WTC11 (cell line): ENCODE measurements around the gene TCF7. TPM values are rescaled to one million over a fixed set of nuclear protein-coding genes. Genes with fewer than 3 reads are reported as not detected.

Experiments used
- ATAC-seq: fragments of 200-7000 bp; cut with Tn5 transposase; 2 replicates; pipeline ENCODE4 v1.10.0; 2021; ENCODE audit warnings: mild to moderate bottlenecking, moderate library complexity
- CTCF ChIA-PET: fragments of 300-600 bp; sonication (Branson Sonifier 250); formaldehyde crosslinking; loops from one replicate; lab custom pipeline; 2021; ENCODE audit warnings: antibody characterized with exemption; lab: Charles Lee
- POLR2A ChIA-PET: fragments of 350-600 bp; sonication (Branson Sonifier 250); formaldehyde crosslinking; loops from one replicate; lab custom pipeline; 2021; ENCODE audit warnings: antibody characterized with exemption; lab: Charles Lee
- DNase-seq: peaks from one replicate; pipeline ENCODE4 v3.0.0; 2021; ENCODE audit warnings: low spot score
- H3K27ac Mint-ChIP-seq: 2 replicates; pipeline ENCODE4 v1.8.0; 2021; ENCODE audit warnings: mixed read lengths
- H3K27me3 Mint-ChIP-seq: 2 replicates; pipeline ENCODE4 v1.8.0; 2021; ENCODE audit warnings: low read depth, mild to moderate bottlenecking, moderate library complexity, mixed read lengths
- H3K36me3 Mint-ChIP-seq: 2 replicates; pipeline ENCODE4 v1.8.0; 2021; ENCODE audit warnings: mixed read lengths
- H3K4me1 Mint-ChIP-seq: 2 replicates; pipeline ENCODE4 v1.8.0; 2022; ENCODE audit warnings: mixed read lengths
- H3K4me3 Mint-ChIP-seq: 2 replicates; pipeline ENCODE4 v1.8.0; 2021; ENCODE audit warnings: mild to moderate bottlenecking, moderate library complexity, mixed read lengths
- H3K9me3 Mint-ChIP-seq: 2 replicates; pipeline ENCODE4 v1.8.0; 2021; ENCODE audit warnings: mixed read lengths
- MXD4 ChIP-seq: fragments of 250-450 bp; sonication (Bioruptor Pico); IDR thresholded peaks from 2 replicates; pipeline ENCODE4 v1.8.0; 2021; ENCODE audit warnings: mild to moderate bottlenecking, moderate library complexity, borderline replicate concordance
- NR1H2 ChIP-seq: sonication (generic); formaldehyde crosslinking; IDR thresholded peaks from 2 replicates; pipeline ENCODE4 v1.9.0; 2021; ENCODE audit warnings: mild to moderate bottlenecking, moderate library complexity, missing genetic modification reagents
- NR2C2 ChIP-seq: sonication (generic); formaldehyde crosslinking; IDR thresholded peaks from 2 replicates; pipeline ENCODE4 v1.8.0; 2022; ENCODE audit warnings: mild to moderate bottlenecking, missing genetic modification reagents
- RORB ChIP-seq: fragments of 250-450 bp; sonication (Bioruptor Pico); IDR thresholded peaks from 2 replicates; pipeline ENCODE4 v1.9.0; 2021; ENCODE audit warnings: mild to moderate bottlenecking
- TEAD4 ChIP-seq: sonication (generic); formaldehyde crosslinking; IDR thresholded peaks from 2 replicates; pipeline ENCODE4 v1.8.0; 2022; ENCODE audit warnings: mild to moderate bottlenecking, missing genetic modification reagents
- TP53 ChIP-seq: sonication (generic); formaldehyde crosslinking; IDR thresholded peaks from 2 replicates; pipeline ENCODE4 v1.8.1; 2023; ENCODE audit warnings: mild to moderate bottlenecking, missing genetic modification reagents
- ZNF219 ChIP-seq: sonication (generic); formaldehyde crosslinking; IDR thresholded peaks from 2 replicates; pipeline ENCODE4 v1.8.0; 2023; ENCODE audit warnings: missing genetic modification reagents, mild to moderate bottlenecking, borderline replicate concordance
- ZNF232 ChIP-seq: sonication (generic); formaldehyde crosslinking; IDR thresholded peaks from 2 replicates; pipeline ENCODE4 v1.8.0; 2022; ENCODE audit warnings: mild to moderate bottlenecking, missing genetic modification reagents
- total RNA-seq: library from RNA; stranded (reverse); gene quantifications from 3 replicates; pipeline ENCODE4 v1.2.3, GENCODE V29; 2021
- TF ChIP-seq, protein P1 (sequence below): sonication (generic); formaldehyde crosslinking; IDR thresholded peaks from 2 replicates; pipeline ENCODE4 v1.8.1; 2022; ENCODE audit warnings: mild to moderate bottlenecking, missing genetic modification reagents, moderate library complexity, borderline replicate concordance
- TF ChIP-seq, protein P2 (sequence below): sonication (generic); formaldehyde crosslinking; IDR thresholded peaks from 2 replicates; pipeline ENCODE4 v1.8.1; 2023; ENCODE audit warnings: mild to moderate bottlenecking, missing genetic modification reagents, moderate library complexity
- TF ChIP-seq, protein P3 (sequence below): fragments of 250-450 bp; sonication (Bioruptor Pico); IDR thresholded peaks from 2 replicates; pipeline ENCODE4 v1.9.0; 2021; ENCODE audit warnings: mild to moderate bottlenecking, borderline replicate concordance
- TF ChIP-seq, protein P4 (sequence below): sonication (generic); formaldehyde crosslinking; IDR thresholded peaks from 2 replicates; pipeline ENCODE4 v1.8.1; 2023; ENCODE audit warnings: mild to moderate bottlenecking, missing genetic modification reagents, borderline replicate concordance
- TF ChIP-seq, protein P5 (sequence below): sonication (generic); formaldehyde crosslinking; IDR thresholded peaks from 2 replicates; pipeline ENCODE4 v1.8.1; 2022; ENCODE audit warnings: low read depth, missing genetic modification reagents, borderline replicate concordance
- TF ChIP-seq, protein P6 (sequence below): sonication (generic); formaldehyde crosslinking; IDR thresholded peaks from 2 replicates; pipeline ENCODE4 v1.8.1; 2023; ENCODE audit warnings: mild to moderate bottlenecking, moderate library complexity, missing genetic modification reagents
- TF ChIP-seq, protein P7 (sequence below): sonication (generic); formaldehyde crosslinking; IDR thresholded peaks from 2 replicates; pipeline ENCODE4 v1.8.0; 2023; ENCODE audit warnings: missing genetic modification reagents, mild to moderate bottlenecking, borderline replicate concordance
- TF ChIP-seq, protein P8 (sequence below): sonication (generic); formaldehyde crosslinking; IDR thresholded peaks from 2 replicates; pipeline ENCODE4 v1.8.0; 2022; ENCODE audit warnings: mild to moderate bottlenecking, missing genetic modification reagents

Gene TCF7
- total RNA-seq, 1 experiment from 2014 or later, result 11.3 TPM

DNA sequence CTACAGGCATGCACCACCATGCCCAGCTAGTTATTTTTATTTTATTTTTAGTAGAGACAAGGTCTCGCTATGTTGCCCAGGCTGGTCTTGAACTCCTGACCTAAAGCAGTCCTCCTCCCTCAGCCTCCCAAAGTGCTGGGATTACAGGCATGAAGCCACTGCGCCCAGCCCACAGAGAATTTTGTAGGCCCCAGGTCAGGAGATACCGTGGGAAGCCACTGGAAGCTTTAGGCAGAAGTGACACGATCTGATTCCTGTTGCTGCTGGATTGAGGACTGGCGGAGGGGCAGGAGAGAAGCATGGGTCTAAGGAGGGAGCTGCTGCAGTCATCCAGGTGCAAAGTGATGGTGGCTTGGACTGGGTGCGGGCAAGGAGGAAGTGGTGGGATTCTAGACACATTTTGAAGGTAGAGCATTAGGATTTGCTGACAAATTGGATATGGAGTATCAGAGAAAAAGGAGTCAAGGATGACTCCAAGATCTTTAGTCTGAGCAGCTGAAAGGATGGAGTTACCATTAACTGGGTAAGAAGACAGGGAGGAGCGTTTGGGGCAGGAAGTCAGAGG lies 20.7 kb downstream of the TCF7 start:
- POLR2A ChIA-PET, result no interaction called here
- no peak for DNase-seq
- no peak overlapping the region; the same call in 1 of the 2 replicates for H3K27ac Mint-ChIP-seq
- TF ChIP-seq ZNF232 (CRISPR knock-in tag), result no peak
- TF ChIP-seq, protein P1, sequence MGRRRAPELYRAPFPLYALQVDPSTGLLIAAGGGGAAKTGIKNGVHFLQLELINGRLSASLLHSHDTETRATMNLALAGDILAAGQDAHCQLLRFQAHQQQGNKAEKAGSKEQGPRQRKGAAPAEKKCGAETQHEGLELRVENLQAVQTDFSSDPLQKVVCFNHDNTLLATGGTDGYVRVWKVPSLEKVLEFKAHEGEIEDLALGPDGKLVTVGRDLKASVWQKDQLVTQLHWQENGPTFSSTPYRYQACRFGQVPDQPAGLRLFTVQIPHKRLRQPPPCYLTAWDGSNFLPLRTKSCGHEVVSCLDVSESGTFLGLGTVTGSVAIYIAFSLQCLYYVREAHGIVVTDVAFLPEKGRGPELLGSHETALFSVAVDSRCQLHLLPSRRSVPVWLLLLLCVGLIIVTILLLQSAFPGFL (CRISPR knock-in tag), result no peak
- TF ChIP-seq, protein P2, sequence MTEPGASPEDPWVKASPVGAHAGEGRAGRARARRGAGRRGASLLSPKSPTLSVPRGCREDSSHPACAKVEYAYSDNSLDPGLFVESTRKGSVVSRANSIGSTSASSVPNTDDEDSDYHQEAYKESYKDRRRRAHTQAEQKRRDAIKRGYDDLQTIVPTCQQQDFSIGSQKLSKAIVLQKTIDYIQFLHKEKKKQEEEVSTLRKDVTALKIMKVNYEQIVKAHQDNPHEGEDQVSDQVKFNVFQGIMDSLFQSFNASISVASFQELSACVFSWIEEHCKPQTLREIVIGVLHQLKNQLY (CRISPR knock-in tag), result no peak
- TF ChIP-seq, protein P3, sequence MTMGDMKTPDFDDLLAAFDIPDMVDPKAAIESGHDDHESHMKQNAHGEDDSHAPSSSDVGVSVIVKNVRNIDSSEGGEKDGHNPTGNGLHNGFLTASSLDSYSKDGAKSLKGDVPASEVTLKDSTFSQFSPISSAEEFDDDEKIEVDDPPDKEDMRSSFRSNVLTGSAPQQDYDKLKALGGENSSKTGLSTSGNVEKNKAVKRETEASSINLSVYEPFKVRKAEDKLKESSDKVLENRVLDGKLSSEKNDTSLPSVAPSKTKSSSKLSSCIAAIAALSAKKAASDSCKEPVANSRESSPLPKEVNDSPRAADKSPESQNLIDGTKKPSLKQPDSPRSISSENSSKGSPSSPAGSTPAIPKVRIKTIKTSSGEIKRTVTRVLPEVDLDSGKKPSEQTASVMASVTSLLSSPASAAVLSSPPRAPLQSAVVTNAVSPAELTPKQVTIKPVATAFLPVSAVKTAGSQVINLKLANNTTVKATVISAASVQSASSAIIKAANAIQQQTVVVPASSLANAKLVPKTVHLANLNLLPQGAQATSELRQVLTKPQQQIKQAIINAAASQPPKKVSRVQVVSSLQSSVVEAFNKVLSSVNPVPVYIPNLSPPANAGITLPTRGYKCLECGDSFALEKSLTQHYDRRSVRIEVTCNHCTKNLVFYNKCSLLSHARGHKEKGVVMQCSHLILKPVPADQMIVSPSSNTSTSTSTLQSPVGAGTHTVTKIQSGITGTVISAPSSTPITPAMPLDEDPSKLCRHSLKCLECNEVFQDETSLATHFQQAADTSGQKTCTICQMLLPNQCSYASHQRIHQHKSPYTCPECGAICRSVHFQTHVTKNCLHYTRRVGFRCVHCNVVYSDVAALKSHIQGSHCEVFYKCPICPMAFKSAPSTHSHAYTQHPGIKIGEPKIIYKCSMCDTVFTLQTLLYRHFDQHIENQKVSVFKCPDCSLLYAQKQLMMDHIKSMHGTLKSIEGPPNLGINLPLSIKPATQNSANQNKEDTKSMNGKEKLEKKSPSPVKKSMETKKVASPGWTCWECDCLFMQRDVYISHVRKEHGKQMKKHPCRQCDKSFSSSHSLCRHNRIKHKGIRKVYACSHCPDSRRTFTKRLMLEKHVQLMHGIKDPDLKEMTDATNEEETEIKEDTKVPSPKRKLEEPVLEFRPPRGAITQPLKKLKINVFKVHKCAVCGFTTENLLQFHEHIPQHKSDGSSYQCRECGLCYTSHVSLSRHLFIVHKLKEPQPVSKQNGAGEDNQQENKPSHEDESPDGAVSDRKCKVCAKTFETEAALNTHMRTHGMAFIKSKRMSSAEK (CRISPR knock-in tag), result no peak
- TF ChIP-seq, protein P4, sequence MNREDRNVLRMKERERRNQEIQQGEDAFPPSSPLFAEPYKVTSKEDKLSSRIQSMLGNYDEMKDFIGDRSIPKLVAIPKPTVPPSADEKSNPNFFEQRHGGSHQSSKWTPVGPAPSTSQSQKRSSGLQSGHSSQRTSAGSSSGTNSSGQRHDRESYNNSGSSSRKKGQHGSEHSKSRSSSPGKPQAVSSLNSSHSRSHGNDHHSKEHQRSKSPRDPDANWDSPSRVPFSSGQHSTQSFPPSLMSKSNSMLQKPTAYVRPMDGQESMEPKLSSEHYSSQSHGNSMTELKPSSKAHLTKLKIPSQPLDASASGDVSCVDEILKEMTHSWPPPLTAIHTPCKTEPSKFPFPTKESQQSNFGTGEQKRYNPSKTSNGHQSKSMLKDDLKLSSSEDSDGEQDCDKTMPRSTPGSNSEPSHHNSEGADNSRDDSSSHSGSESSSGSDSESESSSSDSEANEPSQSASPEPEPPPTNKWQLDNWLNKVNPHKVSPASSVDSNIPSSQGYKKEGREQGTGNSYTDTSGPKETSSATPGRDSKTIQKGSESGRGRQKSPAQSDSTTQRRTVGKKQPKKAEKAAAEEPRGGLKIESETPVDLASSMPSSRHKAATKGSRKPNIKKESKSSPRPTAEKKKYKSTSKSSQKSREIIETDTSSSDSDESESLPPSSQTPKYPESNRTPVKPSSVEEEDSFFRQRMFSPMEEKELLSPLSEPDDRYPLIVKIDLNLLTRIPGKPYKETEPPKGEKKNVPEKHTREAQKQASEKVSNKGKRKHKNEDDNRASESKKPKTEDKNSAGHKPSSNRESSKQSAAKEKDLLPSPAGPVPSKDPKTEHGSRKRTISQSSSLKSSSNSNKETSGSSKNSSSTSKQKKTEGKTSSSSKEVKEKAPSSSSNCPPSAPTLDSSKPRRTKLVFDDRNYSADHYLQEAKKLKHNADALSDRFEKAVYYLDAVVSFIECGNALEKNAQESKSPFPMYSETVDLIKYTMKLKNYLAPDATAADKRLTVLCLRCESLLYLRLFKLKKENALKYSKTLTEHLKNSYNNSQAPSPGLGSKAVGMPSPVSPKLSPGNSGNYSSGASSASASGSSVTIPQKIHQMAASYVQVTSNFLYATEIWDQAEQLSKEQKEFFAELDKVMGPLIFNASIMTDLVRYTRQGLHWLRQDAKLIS, result no peak
- TF ChIP-seq RORB (CRISPR knock-in tag), result no peak
- no peak for TF ChIP-seq NR2C2 (CRISPR knock-in tag)
- no peak for TF ChIP-seq ZNF219
- TF ChIP-seq, protein P5, sequence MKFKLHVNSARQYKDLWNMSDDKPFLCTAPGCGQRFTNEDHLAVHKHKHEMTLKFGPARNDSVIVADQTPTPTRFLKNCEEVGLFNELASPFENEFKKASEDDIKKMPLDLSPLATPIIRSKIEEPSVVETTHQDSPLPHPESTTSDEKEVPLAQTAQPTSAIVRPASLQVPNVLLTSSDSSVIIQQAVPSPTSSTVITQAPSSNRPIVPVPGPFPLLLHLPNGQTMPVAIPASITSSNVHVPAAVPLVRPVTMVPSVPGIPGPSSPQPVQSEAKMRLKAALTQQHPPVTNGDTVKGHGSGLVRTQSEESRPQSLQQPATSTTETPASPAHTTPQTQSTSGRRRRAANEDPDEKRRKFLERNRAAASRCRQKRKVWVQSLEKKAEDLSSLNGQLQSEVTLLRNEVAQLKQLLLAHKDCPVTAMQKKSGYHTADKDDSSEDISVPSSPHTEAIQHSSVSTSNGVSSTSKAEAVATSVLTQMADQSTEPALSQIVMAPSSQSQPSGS (CRISPR knock-in tag), result no peak
- no peak for TF ChIP-seq TP53 (CRISPR knock-in tag)
- TF ChIP-seq, protein P6, sequence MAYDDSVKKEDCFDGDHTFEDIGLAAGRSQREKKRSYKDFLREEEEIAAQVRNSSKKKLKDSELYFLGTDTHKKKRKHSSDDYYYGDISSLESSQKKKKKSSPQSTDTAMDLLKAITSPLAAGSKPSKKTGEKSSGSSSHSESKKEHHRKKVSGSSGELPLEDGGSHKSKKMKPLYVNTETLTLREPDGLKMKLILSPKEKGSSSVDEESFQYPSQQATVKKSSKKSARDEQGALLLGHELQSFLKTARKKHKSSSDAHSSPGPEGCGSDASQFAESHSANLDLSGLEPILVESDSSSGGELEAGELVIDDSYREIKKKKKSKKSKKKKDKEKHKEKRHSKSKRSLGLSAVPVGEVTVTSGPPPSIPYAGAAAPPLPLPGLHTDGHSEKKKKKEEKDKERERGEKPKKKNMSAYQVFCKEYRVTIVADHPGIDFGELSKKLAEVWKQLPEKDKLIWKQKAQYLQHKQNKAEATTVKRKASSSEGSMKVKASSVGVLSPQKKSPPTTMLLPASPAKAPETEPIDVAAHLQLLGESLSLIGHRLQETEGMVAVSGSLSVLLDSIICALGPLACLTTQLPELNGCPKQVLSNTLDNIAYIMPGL (CRISPR knock-in tag), result no peak
- TF ChIP-seq, protein P7, sequence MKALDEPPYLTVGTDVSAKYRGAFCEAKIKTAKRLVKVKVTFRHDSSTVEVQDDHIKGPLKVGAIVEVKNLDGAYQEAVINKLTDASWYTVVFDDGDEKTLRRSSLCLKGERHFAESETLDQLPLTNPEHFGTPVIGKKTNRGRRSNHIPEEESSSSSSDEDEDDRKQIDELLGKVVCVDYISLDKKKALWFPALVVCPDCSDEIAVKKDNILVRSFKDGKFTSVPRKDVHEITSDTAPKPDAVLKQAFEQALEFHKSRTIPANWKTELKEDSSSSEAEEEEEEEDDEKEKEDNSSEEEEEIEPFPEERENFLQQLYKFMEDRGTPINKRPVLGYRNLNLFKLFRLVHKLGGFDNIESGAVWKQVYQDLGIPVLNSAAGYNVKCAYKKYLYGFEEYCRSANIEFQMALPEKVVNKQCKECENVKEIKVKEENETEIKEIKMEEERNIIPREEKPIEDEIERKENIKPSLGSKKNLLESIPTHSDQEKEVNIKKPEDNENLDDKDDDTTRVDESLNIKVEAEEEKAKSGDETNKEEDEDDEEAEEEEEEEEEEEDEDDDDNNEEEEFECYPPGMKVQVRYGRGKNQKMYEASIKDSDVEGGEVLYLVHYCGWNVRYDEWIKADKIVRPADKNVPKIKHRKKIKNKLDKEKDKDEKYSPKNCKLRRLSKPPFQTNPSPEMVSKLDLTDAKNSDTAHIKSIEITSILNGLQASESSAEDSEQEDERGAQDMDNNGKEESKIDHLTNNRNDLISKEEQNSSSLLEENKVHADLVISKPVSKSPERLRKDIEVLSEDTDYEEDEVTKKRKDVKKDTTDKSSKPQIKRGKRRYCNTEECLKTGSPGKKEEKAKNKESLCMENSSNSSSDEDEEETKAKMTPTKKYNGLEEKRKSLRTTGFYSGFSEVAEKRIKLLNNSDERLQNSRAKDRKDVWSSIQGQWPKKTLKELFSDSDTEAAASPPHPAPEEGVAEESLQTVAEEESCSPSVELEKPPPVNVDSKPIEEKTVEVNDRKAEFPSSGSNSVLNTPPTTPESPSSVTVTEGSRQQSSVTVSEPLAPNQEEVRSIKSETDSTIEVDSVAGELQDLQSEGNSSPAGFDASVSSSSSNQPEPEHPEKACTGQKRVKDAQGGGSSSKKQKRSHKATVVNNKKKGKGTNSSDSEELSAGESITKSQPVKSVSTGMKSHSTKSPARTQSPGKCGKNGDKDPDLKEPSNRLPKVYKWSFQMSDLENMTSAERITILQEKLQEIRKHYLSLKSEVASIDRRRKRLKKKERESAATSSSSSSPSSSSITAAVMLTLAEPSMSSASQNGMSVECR (CRISPR knock-in tag), result no peak
- no peak for TF ChIP-seq MXD4 (CRISPR knock-in tag)
- TF ChIP-seq NR1H2, result no peak
- TF ChIP-seq, protein P8, sequence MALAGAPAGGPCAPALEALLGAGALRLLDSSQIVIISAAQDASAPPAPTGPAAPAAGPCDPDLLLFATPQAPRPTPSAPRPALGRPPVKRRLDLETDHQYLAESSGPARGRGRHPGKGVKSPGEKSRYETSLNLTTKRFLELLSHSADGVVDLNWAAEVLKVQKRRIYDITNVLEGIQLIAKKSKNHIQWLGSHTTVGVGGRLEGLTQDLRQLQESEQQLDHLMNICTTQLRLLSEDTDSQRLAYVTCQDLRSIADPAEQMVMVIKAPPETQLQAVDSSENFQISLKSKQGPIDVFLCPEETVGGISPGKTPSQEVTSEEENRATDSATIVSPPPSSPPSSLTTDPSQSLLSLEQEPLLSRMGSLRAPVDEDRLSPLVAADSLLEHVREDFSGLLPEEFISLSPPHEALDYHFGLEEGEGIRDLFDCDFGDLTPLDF (CRISPR knock-in tag), result no peak
- no peak for TF ChIP-seq TEAD4 (CRISPR knock-in tag)
- TF ChIP-seq, all 79 proteins: peak for 0
- no peak for ATAC-seq
- no peaks in the 10 kb centered on the region for H3K9me3 Mint-ChIP-seq
- no peaks in the 10 kb centered on the region for H3K27me3 Mint-ChIP-seq
- no peak overlapping the region for H3K4me3 Mint-ChIP-seq
- CTCF ChIA-PET, result interaction anchor here (1.0 to 12.5 kb wide), 3 partner anchors 22 to 109 kb away, joined by 3 to 202 read pairs (median 6); no protein-coding TSS in a partner anchor
- peaks cover 6% of the 10 kb centered on the region; the same call in 1 of the 2 replicates for H3K36me3 Mint-ChIP-seq
- peaks cover 19% of the 10 kb centered on the region for H3K4me1 Mint-ChIP-seq
